Measurements from ENCODE around the gene NRXN2. TPM values are rescaled to one million over a fixed set of nuclear protein-coding genes. Genes with fewer than 3 reads are reported as not detected.

NRXN2 gene
- polyA plus RNA-seq, 1 experiment = not detected

DNA sequence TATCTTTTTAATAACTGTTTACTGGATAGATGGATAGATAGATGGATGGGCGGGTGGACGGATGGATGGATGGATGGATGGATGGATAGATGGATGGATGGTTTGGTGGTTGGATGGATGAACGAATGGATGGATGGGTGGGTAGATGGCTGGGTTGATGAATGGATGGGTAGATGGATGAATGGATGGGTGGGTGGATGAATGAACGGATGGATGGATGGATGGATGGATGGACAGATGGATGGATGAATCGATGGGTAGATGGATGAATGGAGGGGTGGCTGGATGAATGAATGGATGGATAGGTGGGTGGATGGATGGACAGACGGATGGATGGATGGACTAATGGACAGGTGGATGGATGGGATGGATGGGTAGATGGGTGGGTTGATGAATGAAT, 145.8 kb downstream of the NRXN2 start:
- POLR2A ChIA-PET = no interaction called here
- CTCF ChIA-PET = interaction anchor here (1.3 kb wide), 1 partner anchor 260 kb away, joined by 3 read pairs; the partner anchor contains the start of gene PRDX5
- peaks cover 20% of the 10 kb centered on the region for H3K27me3 ChIP-seq (ENCODE audit: control insufficient read depth, insufficient read depth, low read length)

DNA sequence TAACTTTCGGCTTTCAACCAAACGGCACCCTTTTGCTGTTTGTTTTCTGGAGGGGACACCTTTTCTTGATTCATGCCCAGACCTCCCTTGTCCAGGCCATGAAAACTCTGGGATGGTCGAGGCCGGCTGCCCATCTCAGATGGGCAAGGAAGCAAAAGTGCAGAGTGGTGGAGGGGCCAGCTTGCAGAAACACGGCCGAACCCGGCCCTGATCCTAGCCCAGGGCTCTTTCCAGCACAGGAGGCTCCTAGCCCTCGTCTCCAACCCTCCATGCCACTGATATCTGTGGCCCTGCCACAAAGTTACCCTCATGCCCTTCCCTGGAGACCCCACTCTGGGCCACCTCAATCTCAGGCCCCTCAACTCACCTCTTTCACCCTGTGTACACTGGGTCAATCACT, 150.9 kb downstream of the NRXN2 start:
- Histone ChIP-seq H3K9me3 (ENCODE audit: control insufficient read depth, insufficient read depth, low read length) (no peaks in the 10 kb centered on the region; the same call in 1 of the 2 replicates), H3K4me3 (ENCODE audit: low read depth, low read length) (no peak overlapping the region), H3K27ac (ENCODE audit: low read depth, low read length) (no peak overlapping the region), H3K27me3 (ENCODE audit: control insufficient read depth, insufficient read depth, low read length) (peaks cover 24% of the 10 kb centered on the region)
- TF ChIP-seq, protein P1, sequence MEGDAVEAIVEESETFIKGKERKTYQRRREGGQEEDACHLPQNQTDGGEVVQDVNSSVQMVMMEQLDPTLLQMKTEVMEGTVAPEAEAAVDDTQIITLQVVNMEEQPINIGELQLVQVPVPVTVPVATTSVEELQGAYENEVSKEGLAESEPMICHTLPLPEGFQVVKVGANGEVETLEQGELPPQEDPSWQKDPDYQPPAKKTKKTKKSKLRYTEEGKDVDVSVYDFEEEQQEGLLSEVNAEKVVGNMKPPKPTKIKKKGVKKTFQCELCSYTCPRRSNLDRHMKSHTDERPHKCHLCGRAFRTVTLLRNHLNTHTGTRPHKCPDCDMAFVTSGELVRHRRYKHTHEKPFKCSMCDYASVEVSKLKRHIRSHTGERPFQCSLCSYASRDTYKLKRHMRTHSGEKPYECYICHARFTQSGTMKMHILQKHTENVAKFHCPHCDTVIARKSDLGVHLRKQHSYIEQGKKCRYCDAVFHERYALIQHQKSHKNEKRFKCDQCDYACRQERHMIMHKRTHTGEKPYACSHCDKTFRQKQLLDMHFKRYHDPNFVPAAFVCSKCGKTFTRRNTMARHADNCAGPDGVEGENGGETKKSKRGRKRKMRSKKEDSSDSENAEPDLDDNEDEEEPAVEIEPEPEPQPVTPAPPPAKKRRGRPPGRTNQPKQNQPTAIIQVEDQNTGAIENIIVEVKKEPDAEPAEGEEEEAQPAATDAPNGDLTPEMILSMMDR (IDR thresholded peaks at IDR 0.05; ENCODE audit: low read depth, low read length) = no peak
- ChIA-PET POLR2A (no interaction called here), CTCF (no interaction called here)
- no peak for DNase-seq (ENCODE audit: low read depth, low spot score)

More for the DNA sequence above, 145.8 kb downstream of the NRXN2 start:
- TF ChIP-seq, protein P1 (IDR thresholded peaks at IDR 0.05; ENCODE audit: low read depth, low read length) = no peak
- DNase-seq (ENCODE audit: low read depth, low spot score) = no peak
- H3K9me3 ChIP-seq (ENCODE audit: control insufficient read depth, insufficient read depth, low read length) = no peaks in the 10 kb centered on the region; the same call in 1 of the 2 replicates
- H3K4me3 ChIP-seq (ENCODE audit: low read depth, low read length) = no peak overlapping the region
- no peak overlapping the region for H3K27ac ChIP-seq (ENCODE audit: low read depth, low read length)

DNA sequence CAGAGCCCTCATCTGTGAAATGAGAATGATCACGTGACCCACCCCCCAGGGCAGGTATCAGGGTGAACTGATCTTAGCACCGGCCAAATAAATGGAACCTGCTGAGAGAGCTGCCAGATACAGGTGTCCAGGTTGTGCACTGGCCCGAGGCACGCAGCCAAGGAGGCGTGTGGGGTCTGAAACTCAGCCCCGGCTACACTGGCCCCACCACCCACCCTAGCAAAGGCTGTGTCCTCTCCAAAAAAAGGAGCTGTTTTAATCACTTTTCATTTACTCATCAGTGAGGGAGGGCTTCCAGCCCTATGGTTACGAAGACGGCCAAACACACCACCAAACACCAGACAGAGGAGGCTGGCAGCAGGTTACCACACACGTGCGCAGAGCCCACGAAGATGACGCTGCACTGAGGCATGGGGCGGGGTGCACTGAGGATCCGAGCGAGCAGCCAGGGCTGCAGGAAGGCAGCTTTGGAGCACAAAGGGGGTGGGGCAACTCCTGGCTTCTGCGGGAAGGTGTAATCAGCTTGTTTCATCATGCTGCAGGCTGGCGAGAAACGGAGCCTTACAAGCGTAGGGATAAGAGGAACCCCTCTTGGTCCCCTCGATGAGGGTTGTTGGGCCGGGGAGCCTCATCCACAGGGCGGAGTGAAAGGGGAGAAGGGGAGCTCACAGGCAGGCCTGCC, 151.4 kb downstream of the NRXN2 start:
- H3K27me3 ChIP-seq (ENCODE audit: control insufficient read depth, insufficient read depth, low read length) = peaks cover 24% of the 10 kb centered on the region
- TF ChIP-seq, protein P1 (IDR thresholded peaks at IDR 0.05; ENCODE audit: low read depth, low read length) = no peak
- DNase-seq (ENCODE audit: low read depth, low spot score) = no peak
- no peak overlapping the region for H3K4me3 ChIP-seq (ENCODE audit: low read depth, low read length)
- no peak overlapping the region for H3K27ac ChIP-seq (ENCODE audit: low read depth, low read length)
- no peaks in the 10 kb centered on the region; the same call in 1 of the 2 replicates for H3K9me3 ChIP-seq (ENCODE audit: control insufficient read depth, insufficient read depth, low read length)
- ChIA-PET CTCF (no interaction called here), POLR2A (no interaction called here)

DNA sequence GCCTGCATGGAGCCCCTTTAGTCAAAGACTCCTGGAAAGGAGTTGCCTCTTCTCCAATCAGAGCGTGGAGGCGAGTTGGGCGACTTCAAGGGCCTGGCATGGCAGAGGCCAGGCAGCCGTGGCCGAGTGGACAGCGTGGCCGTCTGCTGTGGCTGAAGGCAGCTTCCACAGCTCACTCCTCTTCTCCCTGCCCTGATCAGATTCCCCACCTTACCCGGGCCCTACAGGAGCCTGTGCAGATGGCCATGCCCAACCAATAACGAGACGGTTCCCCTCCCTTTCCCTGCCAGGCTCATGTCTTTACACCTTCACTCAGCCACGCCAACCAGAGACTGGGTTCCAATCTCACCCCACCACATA, 152.0 kb downstream of the NRXN2 start:
- no peak for DNase-seq (ENCODE audit: low read depth, low spot score)
- no peak overlapping the region for H3K4me3 ChIP-seq (ENCODE audit: low read depth, low read length)
- peaks cover 24% of the 10 kb centered on the region for H3K27me3 ChIP-seq (ENCODE audit: control insufficient read depth, insufficient read depth, low read length)
- no peak overlapping the region for H3K27ac ChIP-seq (ENCODE audit: low read depth, low read length)
- no peaks in the 10 kb centered on the region; the same call in 1 of the 2 replicates for H3K9me3 ChIP-seq (ENCODE audit: control insufficient read depth, insufficient read depth, low read length)
- CTCF ChIA-PET = no interaction called here
- TF ChIP-seq, protein P1 (IDR thresholded peaks at IDR 0.05; ENCODE audit: low read depth, low read length) = no peak
- POLR2A ChIA-PET = no interaction called here

DNA sequence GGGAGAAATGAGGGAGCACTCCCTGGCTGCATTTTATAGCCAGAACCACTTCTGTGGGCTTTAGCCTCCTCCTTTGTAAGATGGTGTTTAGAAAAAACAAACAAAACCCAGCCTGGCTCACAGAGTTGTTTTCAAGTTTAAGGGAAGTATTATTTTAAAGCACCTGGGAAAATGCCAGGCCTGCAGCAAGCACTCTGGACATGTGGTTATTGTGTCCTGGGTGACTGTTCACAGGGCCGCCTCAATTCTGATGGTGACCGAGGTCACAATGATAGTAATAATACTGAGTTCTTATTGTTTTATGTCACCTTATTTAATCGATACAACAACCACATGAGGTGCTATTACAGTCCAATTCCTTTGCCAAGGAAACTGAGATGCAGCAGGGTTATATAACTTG, 152.7 kb downstream of the NRXN2 start:
- H3K9me3 ChIP-seq (ENCODE audit: control insufficient read depth, insufficient read depth, low read length) = no peaks in the 10 kb centered on the region; the same call in 1 of the 2 replicates
- POLR2A ChIA-PET = no interaction called here
- no peak for DNase-seq (ENCODE audit: low read depth, low spot score)
- peaks cover 24% of the 10 kb centered on the region for H3K27me3 ChIP-seq (ENCODE audit: control insufficient read depth, insufficient read depth, low read length)
- TF ChIP-seq, protein P1 (IDR thresholded peaks at IDR 0.05; ENCODE audit: low read depth, low read length) = no peak
- no peak overlapping the region for H3K4me3 ChIP-seq (ENCODE audit: low read depth, low read length)
- CTCF ChIA-PET = no interaction called here
- no peak overlapping the region for H3K27ac ChIP-seq (ENCODE audit: low read depth, low read length)
